GM23248 (cell line): ENCODE results near the gene CNIH2. TPM values are rescaled to one million over a fixed set of nuclear protein-coding genes. Genes with fewer than 3 reads are reported as not detected.

Source experiments
- DNase-seq: peaks from one replicate; pipeline ENCODE4 v3.0.0-alpha.2; 2015
- H2AFZ ChIP-seq: fragments of 200-600 bp; sonication (generic); 2 replicates; pipeline ENCODE4 v1.6.1; 2016; ENCODE audit warnings: antibody characterized with exemption
- H3F3A ChIP-seq: fragments of 200-600 bp; sonication (generic); 2 replicates; pipeline ENCODE4 v1.6.1; 2016; ENCODE audit warnings: mild to moderate bottlenecking, antibody characterized with exemption, mixed run types; ENCODE audit not compliant: insufficient read depth
- H3K27ac ChIP-seq: fragments of 200-600 bp; sonication (generic); 2 replicates; pipeline ENCODE4 v1.5.1; 2016; ENCODE audit warnings: mild to moderate bottlenecking
- H3K27me3 ChIP-seq: fragments of 200-600 bp; sonication (generic); replicated peaks from 2 replicates; pipeline ENCODE4 v1.6.1; 2016; ENCODE audit warnings: mild to moderate bottlenecking; ENCODE audit not compliant: insufficient read depth
- H3K36me3 ChIP-seq: fragments of 200-600 bp; sonication (generic); 2 replicates; pipeline ENCODE4 v1.6.1; 2016; ENCODE audit warnings: low read depth, mild to moderate bottlenecking
- H3K4me1 ChIP-seq: fragments of 200-600 bp; sonication (generic); 2 replicates; pipeline ENCODE4 v1.6.1; 2016; ENCODE audit warnings: mild to moderate bottlenecking; ENCODE audit not compliant: insufficient read depth
- H3K4me2 ChIP-seq: fragments of 200-600 bp; sonication (generic); one replicate; pipeline ENCODE4 v1.6.1; 2016; ENCODE audit warnings: mild to moderate bottlenecking; ENCODE audit not compliant: unreplicated experiment
- H3K4me3 ChIP-seq: fragments of 200-600 bp; sonication (generic); 2 replicates; pipeline ENCODE4 v1.5.1; 2016; ENCODE audit warnings: mild to moderate bottlenecking
- H3K79me2 ChIP-seq: fragments of 200-600 bp; sonication (generic); 2 replicates; pipeline ENCODE4 v1.6.1; 2016; ENCODE audit warnings: mild to moderate bottlenecking; ENCODE audit not compliant: insufficient read depth
- H3K9ac ChIP-seq: fragments of 200-600 bp; sonication (generic); 2 replicates; pipeline ENCODE4 v1.6.1; 2016; ENCODE audit warnings: mild to moderate bottlenecking
- H3K9me2 ChIP-seq: fragments of 200-600 bp; sonication (generic); 2 replicates; pipeline ENCODE4 v1.6.1; 2016; ENCODE audit warnings: mixed run types, mild to moderate bottlenecking, moderate library complexity; ENCODE audit not compliant: insufficient read depth
- H3K9me3 ChIP-seq: fragments of 200-600 bp; sonication (generic); one replicate; pipeline ENCODE4 v1.6.1; 2017; ENCODE audit warnings: low read depth
- H4K20me1 ChIP-seq: fragments of 200-600 bp; sonication (generic); 2 replicates; pipeline ENCODE4 v1.6.0; 2016; ENCODE audit not compliant: insufficient read depth
- EZH2 ChIP-seq: fragments of 200-600 bp; sonication (generic); IDR thresholded peaks from 2 replicates; pipeline ENCODE4 v1.6.1; 2018; ENCODE audit warnings: antibody characterized with exemption, mild to moderate bottlenecking; ENCODE audit not compliant: insufficient read depth, poor library complexity, severe bottlenecking
- EZH2phosphoT487 ChIP-seq: fragments of 200-600 bp; sonication (generic); IDR thresholded peaks from 2 replicates; pipeline ENCODE4 v1.6.1; 2018; ENCODE audit warnings: antibody characterized with exemption, moderate library complexity, mild to moderate bottlenecking, low read depth; ENCODE audit not compliant: insufficient read depth
- WGBS, 2 experiments: methylation state at CpG; one replicate each; pipeline ENCODE4 v1.1.6; 2015 to 2017; ENCODE audit warnings: low lambda C conversion rate in 2 of 2, low coverage in 1 of 2; ENCODE audit errors: missing lambda C conversion rate in 2 of 2; 5-methylcytosine and 5-hydroxymethylcytosine counted together
- in situ Hi-C: fragments of 300-500 bp; cut with MboI; formaldehyde crosslinking; loops from 2 replicates; pipeline ENCODE4 v1.15.0; 2020
- polyA plus RNA-seq: library from polyadenylated mRNA; unstranded; fragments of >200 nt; fragmentation: Nextera tagmentation; extraction: Ambion mirVana; gene quantifications from 2 replicates; pipeline ENCODE4 v1.2.1, GENCODE V29; 2016
- total RNA-seq: library from RNA; depleted of rRNA; stranded (reverse); fragments of >200 nt; shearing (Covaris generic); gene quantifications from 2 replicates; pipeline ENCODE4 v1.2.3, GENCODE V29; 2014; rRNA removed

The CNIH2 gene
- total and polyA plus RNA-seq, 2 experiments from 2014 or later = 0.50 to 1.4 TPM

- Histone ChIP-seq H3K4me3 (no peak overlapping the region), H3K27ac (no peak overlapping the region), H3K36me3 (no peaks in the 10 kb centered on the region; the same call in 1 of the 2 replicates), H3K79me2 (peaks cover 39% of the 10 kb centered on the region), H3F3A (peaks cover 41% of the 10 kb centered on the region), H2AFZ (no peak overlapping the region), H3K4me2 (no peak overlapping the region), H3K9me2 (no peaks in the 10 kb centered on the region), H3K9ac (no peak overlapping the region), H4K20me1 (no peaks in the 10 kb centered on the region), H3K27me3 (no peaks in the 10 kb centered on the region), H3K9me3 (no peaks in the 10 kb centered on the region), H3K4me1 (peaks cover 26% of the 10 kb centered on the region)
- DNase-seq = no peak
- TF ChIP-seq EZH2phosphoT487 (no peak), EZH2 (no peak)
- in situ Hi-C loops = no loop called here
- WGBS, 2 experiments = 75 to 76% methylated on average over 18 of the region's 18 CpGs
These were observed 54.6 kb downstream of the CNIH2 start for GRCh38 chr11:66332371-66333219.

GRCh38 chr11:66333220-66333877 is 55.4 kb downstream of the CNIH2 start:
- no peaks in the 10 kb centered on the region; the same call in 1 of the 2 replicates for H3K36me3 ChIP-seq
- in situ Hi-C loops = no loop called here
- H3K27ac ChIP-seq = no peak overlapping the region
- no peaks in the 10 kb centered on the region for H3K9me2 ChIP-seq
- no peak overlapping the region for H3K4me2 ChIP-seq
- peaks cover 41% of the 10 kb centered on the region for H3F3A ChIP-seq
- H3K4me3 ChIP-seq = no peak overlapping the region
- no peak for TF ChIP-seq EZH2
- TF ChIP-seq EZH2phosphoT487 = no peak
- H3K79me2 ChIP-seq = peaks cover 39% of the 10 kb centered on the region
- H3K4me1 ChIP-seq = peaks cover 19% of the 10 kb centered on the region
- no peaks in the 10 kb centered on the region for H3K27me3 ChIP-seq
- DNase-seq = no peak
- no peak overlapping the region for H3K9ac ChIP-seq
- H3K9me3 ChIP-seq = no peaks in the 10 kb centered on the region
- no peaks in the 10 kb centered on the region for H4K20me1 ChIP-seq
- H2AFZ ChIP-seq = no peak overlapping the region
- 89 to 94% methylated on average over 19 of the region's 19 CpGs for WGBS, 2 experiments

Other genes with a start within 250 kb of the CNIH2 start
- not detected in 2 replicates for gene GAL3ST3, start 229.0 kb upstream of the CNIH2 start, total RNA-seq
- gene GAL3ST3, start 229.0 kb upstream of the CNIH2 start, polyA plus RNA-seq = not detected in 2 replicates
- gene SF3B2, start 225.8 kb upstream of the CNIH2 start, total RNA-seq = 95.7 and 117 TPM in 2 replicates
- 146 and 152 TPM in 2 replicates for gene SF3B2, start 225.8 kb upstream of the CNIH2 start, polyA plus RNA-seq
- gene PACS1, start 207.9 kb upstream of the CNIH2 start, total RNA-seq = 44.6 and 48.9 TPM in 2 replicates
- gene PACS1, start 207.9 kb upstream of the CNIH2 start, polyA plus RNA-seq = 33.2 and 36.0 TPM in 2 replicates
- gene KLC2, start 20.5 kb upstream of the CNIH2 start, total RNA-seq = 21.9 and 25.5 TPM in 2 replicates
- 17.1 and 19.7 TPM in 2 replicates for gene KLC2, start 20.5 kb upstream of the CNIH2 start, polyA plus RNA-seq
- 146 and 151 TPM in 2 replicates for gene RAB1B, start 9.5 kb upstream of the CNIH2 start, total RNA-seq
- gene RAB1B, start 9.5 kb upstream of the CNIH2 start, polyA plus RNA-seq = 86.7 and 92.1 TPM in 2 replicates
- 193 and 222 TPM in 2 replicates for gene YIF1A, start 11.0 kb downstream of the CNIH2 start, total RNA-seq
- 259 and 284 TPM in 2 replicates for gene YIF1A, start 11.0 kb downstream of the CNIH2 start, polyA plus RNA-seq
- gene TMEM151A, start 13.7 kb downstream of the CNIH2 start, total RNA-seq = 0.54 TPM in 1 of 2 replicates, not detected in the other
- 0.19 and 0.33 TPM in 2 replicates for gene TMEM151A, start 13.7 kb downstream of the CNIH2 start, polyA plus RNA-seq
- 212 and 230 TPM in 2 replicates for gene CD248, start 38.9 kb downstream of the CNIH2 start, total RNA-seq
- 616 and 629 TPM in 2 replicates for gene CD248, start 38.9 kb downstream of the CNIH2 start, polyA plus RNA-seq
- 37.7 and 44.0 TPM in 2 replicates for gene RIN1, start 58.3 kb downstream of the CNIH2 start, total RNA-seq
- gene RIN1, start 58.3 kb downstream of the CNIH2 start, polyA plus RNA-seq = 16.8 and 19.1 TPM in 2 replicates
- gene BRMS1, start 66.9 kb downstream of the CNIH2 start, total RNA-seq = 48.7 and 65.9 TPM in 2 replicates
- gene BRMS1, start 66.9 kb downstream of the CNIH2 start, polyA plus RNA-seq = 45.9 and 46.2 TPM in 2 replicates
- 32.0 and 45.3 TPM in 2 replicates for gene B4GAT1, start 69.5 kb downstream of the CNIH2 start, total RNA-seq
- gene B4GAT1, start 69.5 kb downstream of the CNIH2 start, polyA plus RNA-seq = 23.9 and 26.0 TPM in 2 replicates
- gene SLC29A2, start 93.6 kb downstream of the CNIH2 start, total RNA-seq = not detected in 2 replicates
- not detected in 2 replicates for gene SLC29A2, start 93.6 kb downstream of the CNIH2 start, polyA plus RNA-seq
- gene NPAS4, start 142.9 kb downstream of the CNIH2 start, total RNA-seq = not detected in 2 replicates
- gene NPAS4, start 142.9 kb downstream of the CNIH2 start, polyA plus RNA-seq = not detected in 2 replicates
- gene MRPL11, start 160.7 kb downstream of the CNIH2 start, total RNA-seq = 36.7 and 53.5 TPM in 2 replicates
- gene MRPL11, start 160.7 kb downstream of the CNIH2 start, polyA plus RNA-seq = 75.7 and 76.6 TPM in 2 replicates
- 8.1 and 10.5 TPM in 2 replicates for gene PELI3, start 188.7 kb downstream of the CNIH2 start, total RNA-seq
- 5.3 and 5.8 TPM in 2 replicates for gene PELI3, start 188.7 kb downstream of the CNIH2 start, polyA plus RNA-seq
- gene DPP3, start 202.3 kb downstream of the CNIH2 start, total RNA-seq = 50.8 and 64.1 TPM in 2 replicates
- gene DPP3, start 202.3 kb downstream of the CNIH2 start, polyA plus RNA-seq = 33.5 and 34.7 TPM in 2 replicates
- gene BBS1, start 232.5 kb downstream of the CNIH2 start, total RNA-seq = 39.1 and 58.8 TPM in 2 replicates
- gene BBS1, start 232.5 kb downstream of the CNIH2 start, polyA plus RNA-seq = 20.2 and 23.0 TPM in 2 replicates